Aorta (tissue), 5 donors: ENCODE data around the gene CNN3. TPM values are rescaled to one million over a fixed set of nuclear protein-coding genes. Genes with fewer than 3 reads are reported as not detected.
A peak's percentile ranks its signal among the peaks of the same experiment; 100 is the strongest.

ENCODE experiments used
- ATAC-seq: fragments of 200-7000 bp; cut with Tn5 transposase; one replicate; pipeline ENCODE4 v1.9.1; 2022; ENCODE audit warnings: moderate library complexity; ENCODE audit not compliant: low FRiP score
- DNase-seq, 2 donors: peaks; one replicate each; pipeline ENCODE4 v3.0.0-alpha.2; 2020
- H3K27ac ChIP-seq, 2 donors: one replicate each; pipeline ENCODE4 v1.5.1; 2013; ENCODE audit warnings: low read length in 2 of 2, mild to moderate bottlenecking in 2 of 2, moderate library complexity in 2 of 2, control low read depth in 1 of 2, inconsistent platforms in 1 of 2, low read depth in 1 of 2
- H3K27me3 ChIP-seq, 2 donors: one replicate each; pipeline ENCODE4 v1.6.1; 2013; ENCODE audit warnings: control low read depth in 1 of 2, low read length in 1 of 2, mild to moderate bottlenecking in 1 of 2, moderate library complexity in 1 of 2; ENCODE audit not compliant: insufficient read depth in 2 of 2, control insufficient read depth in 1 of 2
- H3K36me3 ChIP-seq, 2 donors: one replicate each; pipeline ENCODE4 v1.6.1; 2013; ENCODE audit warnings: control low read depth in 1 of 2, low read length in 1 of 2, mild to moderate bottlenecking in 1 of 2; ENCODE audit not compliant: insufficient read depth in 2 of 2, control insufficient read depth in 1 of 2
- H3K4me1 ChIP-seq, 2 donors: one replicate each; pipeline ENCODE4 v1.6.1; 2013; ENCODE audit warnings: low read length in 2 of 2, control low read depth in 1 of 2, mild to moderate bottlenecking in 1 of 2, moderate library complexity in 1 of 2; ENCODE audit not compliant: insufficient read depth in 2 of 2, control insufficient read depth in 1 of 2
- H3K4me3 ChIP-seq, 2 donors: one replicate each; pipeline ENCODE4 v1.5.1; 2013; ENCODE audit warnings: low read length in 2 of 2, control low read depth in 1 of 2, mild to moderate bottlenecking in 1 of 2
- H3K9me3 ChIP-seq: one replicate; pipeline ENCODE4 v1.6.1; 2013; ENCODE audit warnings: mild to moderate bottlenecking, low read length; ENCODE audit not compliant: control insufficient read depth
- WGBS, 2 donors: extraction: QIAGEN DNeasy Blood & Tissue Kit; methylation state at CpG; one replicate each; pipeline ENCODE4 v1.1.7; 2013; 5-methylcytosine and 5-hydroxymethylcytosine counted together
- intact Hi-C, 2 donors: fragments of 100-400 bp; cut with DNase I; formaldehyde crosslinking; loops; one replicate each; pipeline versions ENCODE4 v1.14.2 to v1.15.0; 2022
- polyA plus RNA-seq, 2 donors: library from polyadenylated mRNA; stranded (reverse); fragments of 200-250 nt; gene quantifications; one replicate each; pipeline ENCODE4 v1.2.3, GENCODE V29; 2013
- total RNA-seq, 2 donors: library from RNA; stranded (reverse); fragmentation: NEBNext Ultra II Directional; extraction: Animal tissue kit (Norgen Biotek cat#: 25700); gene quantifications; one replicate each; pipeline ENCODE4 v1.2.1, GENCODE V29; 2021
- donor health status: healthy with polysubstance abuse.
- donor health status: Bipolar disorder and iron deficiency.
- donor health status: DM: no; HTN: no; CAD: no.
- donor health status: DM: no; HTN: no; CAD: no.
- donor health status: DM: yes; HTN: yes; CAD: no.

Gene CNN3
- total and polyA plus RNA-seq, 4 donors: 138 to 463 (median 294) TPM

- WGBS, 2 donors: 97 to 99% methylated on average over 5 of the region's 5 CpGs
- no peak overlapping the region for H3K27ac ChIP-seq
- ATAC-seq (no peak), DNase-seq (no peak)
- no peaks in the 10 kb centered on the region for H3K36me3 ChIP-seq
- H3K4me1 ChIP-seq: peaks cover 0 to 3% of the 10 kb centered on the region in 2 donors
- H3K4me3 ChIP-seq: no peak overlapping the region
- intact Hi-C loops: loop anchor here in 1 of 2 donors (5.0 kb wide), 1 partner anchor 41 kb away; no protein-coding TSS in a partner anchor
- no peaks in the 10 kb centered on the region for H3K27me3 ChIP-seq
- H3K9me3 ChIP-seq: no peaks in the 10 kb centered on the region
Observed at GRCh38 chr1:94856004-94856403, 70.9 kb downstream of the CNN3 start.

GRCh38 chr1:94855307-94855700 lies 71.6 kb downstream of the CNN3 start:
- DNase-seq (no peak), ATAC-seq (no peak)
- WGBS, 2 donors: 57 to 71% methylated on average over 2 of the region's 2 CpGs
- Histone ChIP-seq H3K27ac (no peak overlapping the region), H3K36me3 (no peaks in the 10 kb centered on the region), H3K4me3 (no peak overlapping the region), H3K27me3 (no peaks in the 10 kb centered on the region), H3K4me1 (peaks cover 0 to 3% of the 10 kb centered on the region in 2 donors), H3K9me3 (no peaks in the 10 kb centered on the region)
- intact Hi-C loops: loop anchor here (2.0 to 5.0 kb wide), 3 partner anchors 27 to 71 kb away; partner anchors contain the start of gene CNN3 (in 1 of the 2)

GRCh38 chr1:94854458-94855306 lies 72.2 kb downstream of the CNN3 start:
- ATAC-seq: peak; percentile 97
- 12 to 13% methylated on average over 21 of the region's 21 CpGs for WGBS, 2 donors
- peak overlapping the region in 1 of 2 donors; percentile 36 for H3K4me3 ChIP-seq
- H3K27me3 ChIP-seq: no peaks in the 10 kb centered on the region
- H3K4me1 ChIP-seq: peaks cover 0 to 3% of the 10 kb centered on the region in 2 donors
- DNase-seq: peak; percentile 92 to 93
- intact Hi-C loops: loop anchor here (1.0 to 5.0 kb wide), 5 partner anchors 28 to 187 kb away; partner anchors contain the start of gene CNN3 (in 2 of the 2)
- H3K27ac ChIP-seq: peak overlapping the region; percentile 34 to 68
- no peaks in the 10 kb centered on the region for H3K9me3 ChIP-seq
- H3K36me3 ChIP-seq: no peaks in the 10 kb centered on the region

- peaks cover 0 to 3% of the 10 kb centered on the region in 2 donors for H3K4me1 ChIP-seq
- DNase-seq (no peak), ATAC-seq (no peak)
- H3K9me3 ChIP-seq: no peaks in the 10 kb centered on the region
- intact Hi-C loops: loop anchor here in 1 of 2 donors (5.0 kb wide), 1 partner anchor 75 kb away; the partner anchor contains the start of gene CNN3
- WGBS, 2 donors: 53 to 55% methylated on average over 2 of the region's 2 CpGs
- no peak overlapping the region for H3K27ac ChIP-seq
- no peaks in the 10 kb centered on the region for H3K27me3 ChIP-seq
- no peak overlapping the region for H3K4me3 ChIP-seq
- no peaks in the 10 kb centered on the region for H3K36me3 ChIP-seq
Observed at GRCh38 chr1:94852788-94853187, 74.1 kb downstream of the CNN3 start.

- Histone ChIP-seq H3K4me3 (no peak overlapping the region), H3K27ac (no peak overlapping the region), H3K9me3 (no peaks in the 10 kb centered on the region), H3K27me3 (no peaks in the 10 kb centered on the region), H3K4me1 (peaks cover 0 to 3% of the 10 kb centered on the region in 2 donors), H3K36me3 (no peaks in the 10 kb centered on the region)
- no peak for DNase-seq
- intact Hi-C loops: loop anchor here in 1 of 2 donors (5.0 kb wide), 1 partner anchor 76 kb away; the partner anchor contains the start of gene CNN3
- 0 to 13% methylated on average over 1 of the region's 1 CpG for WGBS, 2 donors
- ATAC-seq: no peak
Observed at GRCh38 chr1:94851571-94851970, 75.3 kb downstream of the CNN3 start.

Other genes starting within 250 kb of the CNN3 start
- 1 to 10 TPM; 3.3 to 7.2 TPM for gene SLC44A3, start 106.8 kb downstream of the CNN3 start, total RNA-seq
- 1 to 10 TPM; 2.3 to 5.3 TPM for gene SLC44A3, start 106.8 kb downstream of the CNN3 start, polyA plus RNA-seq
- gene ALG14, start 145.8 kb upstream of the CNN3 start, total RNA-seq: 1 to 10 TPM; 2.8 to 3.2 TPM
- gene ALG14, start 145.8 kb upstream of the CNN3 start, polyA plus RNA-seq: under 1 TPM; 0.50 to 0.79 TPM
- 10 to 100 TPM in 1 of 2 donors, 1 to 10 TPM in 1; 9.3 to 17.3 TPM for gene TLCD4, start 190.2 kb upstream of the CNN3 start, total RNA-seq
- gene TLCD4, start 190.2 kb upstream of the CNN3 start, polyA plus RNA-seq: 1 to 10 TPM; 2.7 to 5.5 TPM